ENCODE results near the gene KCNE1. TPM values are rescaled to one million over a fixed set of nuclear protein-coding genes. Genes with fewer than 3 reads are reported as not detected.

KCNE1 gene
- total and polyA plus RNA-seq, 4 donors = 0.23 to 6.0 (median 0.81) TPM

GRCh38 chr21:34502480-34503106 is 9.4 kb downstream of the KCNE1 start (continued):
- TF ChIP-seq, protein P1, sequence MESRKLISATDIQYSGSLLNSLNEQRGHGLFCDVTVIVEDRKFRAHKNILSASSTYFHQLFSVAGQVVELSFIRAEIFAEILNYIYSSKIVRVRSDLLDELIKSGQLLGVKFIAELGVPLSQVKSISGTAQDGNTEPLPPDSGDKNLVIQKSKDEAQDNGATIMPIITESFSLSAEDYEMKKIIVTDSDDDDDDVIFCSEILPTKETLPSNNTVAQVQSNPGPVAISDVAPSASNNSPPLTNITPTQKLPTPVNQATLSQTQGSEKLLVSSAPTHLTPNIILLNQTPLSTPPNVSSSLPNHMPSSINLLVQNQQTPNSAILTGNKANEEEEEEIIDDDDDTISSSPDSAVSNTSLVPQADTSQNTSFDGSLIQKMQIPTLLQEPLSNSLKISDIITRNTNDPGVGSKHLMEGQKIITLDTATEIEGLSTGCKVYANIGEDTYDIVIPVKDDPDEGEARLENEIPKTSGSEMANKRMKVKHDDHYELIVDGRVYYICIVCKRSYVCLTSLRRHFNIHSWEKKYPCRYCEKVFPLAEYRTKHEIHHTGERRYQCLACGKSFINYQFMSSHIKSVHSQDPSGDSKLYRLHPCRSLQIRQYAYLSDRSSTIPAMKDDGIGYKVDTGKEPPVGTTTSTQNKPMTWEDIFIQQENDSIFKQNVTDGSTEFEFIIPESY (IDR thresholded peaks at IDR 0.05) = no peak

- peaks cover 0 to 5% (median 3%) of the 10 kb centered on the region in 4 donors for H3K9me3 ChIP-seq (ENCODE audit: control insufficient read depth in 4 of 4, low read length in 3 of 4)
- TF ChIP-seq, protein P1 (IDR thresholded peaks at IDR 0.05) = no peak
- TF ChIP-seq EGR1 (IDR thresholded peaks at IDR 0.05; ENCODE audit: low read depth in 2 of 2) = no peak
- TF ChIP-seq NR2F2 (IDR thresholded peaks at IDR 0.05) = no peak
- TF ChIP-seq HNF4A (conservative IDR thresholded peaks at IDR 0.05) = no peak
- TF ChIP-seq, protein P2, sequence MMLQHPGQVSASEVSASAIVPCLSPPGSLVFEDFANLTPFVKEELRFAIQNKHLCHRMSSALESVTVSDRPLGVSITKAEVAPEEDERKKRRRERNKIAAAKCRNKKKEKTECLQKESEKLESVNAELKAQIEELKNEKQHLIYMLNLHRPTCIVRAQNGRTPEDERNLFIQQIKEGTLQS (IDR thresholded peaks at IDR 0.05) = no peak
- H3K4me3 ChIP-seq (ENCODE audit: low read depth in 1 of 3, low read length in 3 of 3) = no peak overlapping the region
- DNase-seq (ENCODE audit: low spot score) = no peak
- H3K9ac ChIP-seq (ENCODE audit: low read depth in 1 of 2, low read length in 2 of 2) = no peak overlapping the region
- no peaks in the 10 kb centered on the region for H3K27me3 ChIP-seq (ENCODE audit: control insufficient read depth in 4 of 4, insufficient read depth in 4 of 4, low read length in 3 of 4)
- no peak overlapping the region for H3K27ac ChIP-seq (ENCODE audit: low read depth in 1 of 2, low read length in 2 of 2)
- H3K36me3 ChIP-seq (ENCODE audit: control insufficient read depth in 4 of 4, insufficient read depth in 3 of 4, low read depth in 1 of 4, low read length in 3 of 4) = peaks cover 0 to 3% (median 0%) of the 10 kb centered on the region in 4 donors
- no peaks in the 10 kb centered on the region for H3K4me1 ChIP-seq (ENCODE audit: control insufficient read depth in 4 of 4, insufficient read depth in 4 of 4, low read length in 3 of 4)
- 74% methylated on average over 1 of the region's 1 CpG for WGBS
Observed at GRCh38 chr21:34501716-34502115, 10.3 kb downstream of the KCNE1 start.

DNA sequence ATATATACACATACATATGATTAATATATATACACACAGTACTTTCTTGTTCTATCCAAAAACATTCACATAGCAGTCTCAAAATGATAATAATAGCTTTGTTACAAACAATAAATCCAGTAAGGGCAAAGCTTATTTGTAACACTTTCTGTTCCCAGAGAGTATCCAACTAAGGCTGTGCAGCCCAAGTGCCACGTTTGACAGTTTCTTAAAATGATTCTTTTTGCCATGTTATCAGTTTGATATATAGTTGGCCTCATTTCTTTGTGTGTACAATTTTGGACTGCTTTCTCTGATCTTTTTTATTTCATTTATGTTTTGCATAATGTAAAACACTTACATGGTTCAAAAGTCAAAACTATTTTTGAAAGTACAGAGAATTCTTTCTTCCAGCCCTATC is 11.8 kb downstream of the KCNE1 start:
- H3K4me3 ChIP-seq (ENCODE audit: low read depth in 1 of 3, low read length in 3 of 3) = no peak overlapping the region
- no peaks in the 10 kb centered on the region for H3K4me1 ChIP-seq (ENCODE audit: control insufficient read depth in 4 of 4, insufficient read depth in 4 of 4, low read length in 3 of 4)
- TF ChIP-seq CTCF (IDR thresholded peaks at IDR 0.05; ENCODE audit: low read depth, low read length, missing input control) = no peak
- H3K27me3 ChIP-seq (ENCODE audit: control insufficient read depth in 4 of 4, insufficient read depth in 4 of 4, low read length in 3 of 4) = no peaks in the 10 kb centered on the region
- DNase-seq (ENCODE audit: low spot score) = no peak
- H3K9ac ChIP-seq (ENCODE audit: low read depth in 1 of 2, low read length in 2 of 2) = no peak overlapping the region
- peaks cover 0 to 3% (median 0%) of the 10 kb centered on the region in 4 donors for H3K36me3 ChIP-seq (ENCODE audit: control insufficient read depth in 4 of 4, insufficient read depth in 3 of 4, low read depth in 1 of 4, low read length in 3 of 4)
- H3K9me3 ChIP-seq (ENCODE audit: control insufficient read depth in 4 of 4, low read length in 3 of 4) = peaks cover 0 to 5% (median 3%) of the 10 kb centered on the region in 4 donors
- WGBS = 80% methylated on average over 1 of the region's 1 CpG
- no peak overlapping the region for H3K27ac ChIP-seq (ENCODE audit: low read depth in 1 of 2, low read length in 2 of 2)

GRCh38 chr21:34499116-34499515 is 12.9 kb downstream of the KCNE1 start:
- Histone ChIP-seq H3K4me1 (ENCODE audit: control insufficient read depth in 4 of 4, insufficient read depth in 4 of 4, low read length in 3 of 4) (no peaks in the 10 kb centered on the region), H3K9ac (ENCODE audit: low read depth in 1 of 2, low read length in 2 of 2) (no peak overlapping the region), H3K27me3 (ENCODE audit: control insufficient read depth in 4 of 4, insufficient read depth in 4 of 4, low read length in 3 of 4) (no peaks in the 10 kb centered on the region), H3K27ac (ENCODE audit: low read depth in 1 of 2, low read length in 2 of 2) (no peak overlapping the region), H3K36me3 (ENCODE audit: control insufficient read depth in 4 of 4, insufficient read depth in 3 of 4, low read depth in 1 of 4, low read length in 3 of 4) (peaks cover 0 to 3% (median 0%) of the 10 kb centered on the region in 4 donors), H3K4me3 (ENCODE audit: low read depth in 1 of 3, low read length in 3 of 3) (no peak overlapping the region), H3K9me3 (ENCODE audit: control insufficient read depth in 4 of 4, low read length in 3 of 4) (peaks cover 0 to 5% (median 3%) of the 10 kb centered on the region in 4 donors)
- WGBS = 79% methylated on average over 4 of the region's 4 CpGs
- no peak for DNase-seq (ENCODE audit: low spot score)
- TF ChIP-seq, protein P1 (IDR thresholded peaks at IDR 0.05) = no peak
- TF ChIP-seq MAX (IDR thresholded peaks at IDR 0.05) = no peak
- no peak for TF ChIP-seq SP1 (IDR thresholded peaks at IDR 0.05)
- no peak for TF ChIP-seq NR2F2 (IDR thresholded peaks at IDR 0.05)
- no peak for TF ChIP-seq FOXA2 (IDR thresholded peaks at IDR 0.05)
- TF ChIP-seq, protein P3, sequence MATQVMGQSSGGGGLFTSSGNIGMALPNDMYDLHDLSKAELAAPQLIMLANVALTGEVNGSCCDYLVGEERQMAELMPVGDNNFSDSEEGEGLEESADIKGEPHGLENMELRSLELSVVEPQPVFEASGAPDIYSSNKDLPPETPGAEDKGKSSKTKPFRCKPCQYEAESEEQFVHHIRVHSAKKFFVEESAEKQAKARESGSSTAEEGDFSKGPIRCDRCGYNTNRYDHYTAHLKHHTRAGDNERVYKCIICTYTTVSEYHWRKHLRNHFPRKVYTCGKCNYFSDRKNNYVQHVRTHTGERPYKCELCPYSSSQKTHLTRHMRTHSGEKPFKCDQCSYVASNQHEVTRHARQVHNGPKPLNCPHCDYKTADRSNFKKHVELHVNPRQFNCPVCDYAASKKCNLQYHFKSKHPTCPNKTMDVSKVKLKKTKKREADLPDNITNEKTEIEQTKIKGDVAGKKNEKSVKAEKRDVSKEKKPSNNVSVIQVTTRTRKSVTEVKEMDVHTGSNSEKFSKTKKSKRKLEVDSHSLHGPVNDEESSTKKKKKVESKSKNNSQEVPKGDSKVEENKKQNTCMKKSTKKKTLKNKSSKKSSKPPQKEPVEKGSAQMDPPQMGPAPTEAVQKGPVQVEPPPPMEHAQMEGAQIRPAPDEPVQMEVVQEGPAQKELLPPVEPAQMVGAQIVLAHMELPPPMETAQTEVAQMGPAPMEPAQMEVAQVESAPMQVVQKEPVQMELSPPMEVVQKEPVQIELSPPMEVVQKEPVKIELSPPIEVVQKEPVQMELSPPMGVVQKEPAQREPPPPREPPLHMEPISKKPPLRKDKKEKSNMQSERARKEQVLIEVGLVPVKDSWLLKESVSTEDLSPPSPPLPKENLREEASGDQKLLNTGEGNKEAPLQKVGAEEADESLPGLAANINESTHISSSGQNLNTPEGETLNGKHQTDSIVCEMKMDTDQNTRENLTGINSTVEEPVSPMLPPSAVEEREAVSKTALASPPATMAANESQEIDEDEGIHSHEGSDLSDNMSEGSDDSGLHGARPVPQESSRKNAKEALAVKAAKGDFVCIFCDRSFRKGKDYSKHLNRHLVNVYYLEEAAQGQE (IDR thresholded peaks at IDR 0.05) = no peak
- no peak for TF ChIP-seq HNF4G (IDR thresholded peaks at IDR 0.05)
- no peak for TF ChIP-seq EGR1 (IDR thresholded peaks at IDR 0.05; ENCODE audit: low read depth in 2 of 2)

All from liver (tissue), 9 donors.